Fibroblast of skin of scalp (primary cell): ENCODE measurements around the gene NGFR.

Experiments used
- DNase-seq: peaks from one replicate; pipeline ENCODE4 v3.0.0-alpha.2; 2013

Gene NGFR

GRCh38 chr17:49469831-49470810 is 25.0 kb upstream of the NGFR start:
- no peak for DNase-seq

GRCh38 chr17:49471089-49471683 is 23.9 kb upstream of the NGFR start:
- DNase-seq: peak; percentile 47

- DNase-seq: no peak
Observed at GRCh38 chr17:49471769-49472168, 23.3 kb upstream of the NGFR start.

GRCh38 chr17:49472527-49472926 is 22.6 kb upstream of the NGFR start:
- no peak for DNase-seq

GRCh38 chr17:49473900-49474751 is 21.0 kb upstream of the NGFR start:
- DNase-seq: no peak

GRCh38 chr17:49477709-49478108 is 17.4 kb upstream of the NGFR start:
- DNase-seq: no peak

- no peak for DNase-seq
Observed at GRCh38 chr17:49480836-49481615, 14.1 kb upstream of the NGFR start.

- peak; percentile 30 for DNase-seq
Observed at GRCh38 chr17:49482144-49482817, 12.8 kb upstream of the NGFR start.

GRCh38 chr17:49483599-49484509 is 11.2 kb upstream of the NGFR start:
- DNase-seq: no peak

GRCh38 chr17:49484588-49484987 is 10.5 kb upstream of the NGFR start:
- DNase-seq: no peak

GRCh38 chr17:49486012-49486641 is 9.0 kb upstream of the NGFR start:
- DNase-seq: no peak

- no peak for DNase-seq
Observed at GRCh38 chr17:49487183-49487582, 7.9 kb upstream of the NGFR start.

- DNase-seq: no peak
Observed at GRCh38 chr17:49488612-49489011, 6.5 kb upstream of the NGFR start.

GRCh38 chr17:49489348-49489747 is 5.7 kb upstream of the NGFR start:
- DNase-seq: no peak

- DNase-seq: no peak
Observed at GRCh38 chr17:49490276-49490675, 4.8 kb upstream of the NGFR start.

GRCh38 chr17:49491192-49491769 is 3.8 kb upstream of the NGFR start:
- no peak for DNase-seq

- no peak for DNase-seq
Observed at GRCh38 chr17:49494399-49494985, 601 bp upstream of the NGFR start.

GRCh38 chr17:49495842-49496182 is 719 bp downstream of the NGFR start:
- no peak for DNase-seq

- DNase-seq: peak; percentile 43
Observed at GRCh38 chr17:49496183-49496866, 1.2 kb downstream of the NGFR start.
